Sigmoid colon (tissue), 4 donors: Measurements from ENCODE around the gene FCHO1.

Experiments
- EP300 ChIP-seq, 4 donors: sonication (generic); formaldehyde crosslinking; IDR thresholded peaks; one replicate each; pipeline ENCODE4 v1.6.1; 2017; ENCODE audit warnings: antibody characterized with exemption in 4 of 4
- POLR2A ChIP-seq, 2 donors: fragments of 450-650 bp; IDR thresholded peaks; one replicate each; pipeline ENCODE4 v1.6.1; 2016; ENCODE audit warnings: antibody characterized with exemption in 2 of 2, mild to moderate bottlenecking in 2 of 2, moderate library complexity in 2 of 2
- TF ChIP-seq, protein P1 (sequence below), 4 experiments: fragments of 450-650 bp in 3 of 4; fragments of 200-600 bp in 1 of 4; IDR thresholded peaks; one replicate each; pipeline ENCODE4 v1.5.1; 2016 to 2019; ENCODE audit warnings: antibody characterized with exemption in 4 of 4, mild to moderate bottlenecking in 3 of 4, moderate library complexity in 2 of 4

DNA sequence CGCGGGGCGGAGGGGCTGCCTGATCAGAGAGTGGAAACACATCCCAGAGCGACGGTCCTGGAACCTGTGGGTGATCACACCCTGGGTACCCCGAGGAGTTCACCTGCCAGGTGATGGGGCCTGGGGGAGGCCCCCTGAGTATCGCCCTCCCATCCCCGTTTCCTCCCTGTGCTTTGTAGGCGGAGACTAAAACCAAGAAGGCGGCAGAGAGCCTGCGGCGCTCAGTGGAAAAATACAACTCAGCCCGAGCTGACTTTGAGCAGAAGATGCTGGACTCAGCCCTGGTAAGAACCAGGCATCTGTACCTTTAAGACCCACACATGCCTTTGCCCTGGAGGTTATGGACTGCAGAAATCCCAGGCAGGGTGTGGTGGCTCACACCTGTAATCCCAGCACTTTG lies 19.3 kb downstream of the FCHO1 start:
- TF ChIP-seq, protein P1, sequence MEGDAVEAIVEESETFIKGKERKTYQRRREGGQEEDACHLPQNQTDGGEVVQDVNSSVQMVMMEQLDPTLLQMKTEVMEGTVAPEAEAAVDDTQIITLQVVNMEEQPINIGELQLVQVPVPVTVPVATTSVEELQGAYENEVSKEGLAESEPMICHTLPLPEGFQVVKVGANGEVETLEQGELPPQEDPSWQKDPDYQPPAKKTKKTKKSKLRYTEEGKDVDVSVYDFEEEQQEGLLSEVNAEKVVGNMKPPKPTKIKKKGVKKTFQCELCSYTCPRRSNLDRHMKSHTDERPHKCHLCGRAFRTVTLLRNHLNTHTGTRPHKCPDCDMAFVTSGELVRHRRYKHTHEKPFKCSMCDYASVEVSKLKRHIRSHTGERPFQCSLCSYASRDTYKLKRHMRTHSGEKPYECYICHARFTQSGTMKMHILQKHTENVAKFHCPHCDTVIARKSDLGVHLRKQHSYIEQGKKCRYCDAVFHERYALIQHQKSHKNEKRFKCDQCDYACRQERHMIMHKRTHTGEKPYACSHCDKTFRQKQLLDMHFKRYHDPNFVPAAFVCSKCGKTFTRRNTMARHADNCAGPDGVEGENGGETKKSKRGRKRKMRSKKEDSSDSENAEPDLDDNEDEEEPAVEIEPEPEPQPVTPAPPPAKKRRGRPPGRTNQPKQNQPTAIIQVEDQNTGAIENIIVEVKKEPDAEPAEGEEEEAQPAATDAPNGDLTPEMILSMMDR (IDR thresholded peaks at IDR 0.05) = no peak
- no peak for TF ChIP-seq POLR2A (IDR thresholded peaks at IDR 0.05)
- TF ChIP-seq EP300 (IDR thresholded peaks at IDR 0.05) = no peak
